Activated CD8-positive, alpha-beta memory T cell treated with anti-CD3 and anti-CD28 coated beads for 48 hours (primary cell): ENCODE results near the gene KRTAP13-1.

Source experiments
- DNase-seq, 3 experiments: peaks; one replicate each; pipeline ENCODE4 v3.0.0-alpha.2; 2020; ENCODE audit warnings: low read depth in 2 of 3, low spot score in 2 of 3

The KRTAP13-1 gene

GRCh38 chr21:30395731-30396130 is at the start of gene KRTAP13-1:
TSS of gene KRTAP13-1 (plus strand) at chr21:30396031. CDS start at chr21:30396087, 56 bp downstream.
- no peak for DNase-seq

GRCh38 chr21:30348506-30348905 is 47.3 kb upstream of the KRTAP13-1 start, which contains the start of gene KRTAP23-1:
TSS of gene KRTAP23-1 (minus strand) at chr21:30348606. CDS start at chr21:30348606, 0 bp downstream.
- DNase-seq, result no peak

- DNase-seq, result no peak
Observed at GRCh38 chr21:30349572-30349971, 46.3 kb upstream of the KRTAP13-1 start.

GRCh38 chr21:30351534-30351933 is 44.3 kb upstream of the KRTAP13-1 start:
- DNase-seq, result no peak

- no peak for DNase-seq
Observed at GRCh38 chr21:30354308-30355005, 41.4 kb upstream of the KRTAP13-1 start.

- DNase-seq, result no peak
Observed at GRCh38 chr21:30355906-30356305, 39.9 kb upstream of the KRTAP13-1 start.

GRCh38 chr21:30372139-30372770 is 23.6 kb upstream of the KRTAP13-1 start, which contains the start of gene KRTAP13-2:
TSS of gene KRTAP13-2 (minus strand) at chr21:30372271. CDS start at chr21:30372213, 58 bp downstream.
- DNase-seq, result no peak

- DNase-seq, result no peak
Observed at GRCh38 chr21:30382201-30382600, 13.6 kb upstream of the KRTAP13-1 start.

GRCh38 chr21:30391492-30392025 is 4.3 kb upstream of the KRTAP13-1 start:
- no peak for DNase-seq

- DNase-seq, result no peak
Observed at GRCh38 chr21:30408782-30409494, 13.1 kb downstream of the KRTAP13-1 start.

- no peak for DNase-seq
Observed at GRCh38 chr21:30415993-30416392, 20.2 kb downstream of the KRTAP13-1 start.

- no peak for DNase-seq
Observed at GRCh38 chr21:30425826-30426225, 30.0 kb downstream of the KRTAP13-1 start, which contains the start of gene KRTAP13-3. TSS of gene KRTAP13-3 (minus strand) at chr21:30425926. CDS start at chr21:30425912, 14 bp downstream.

GRCh38 chr21:30426731-30427130 is 30.9 kb downstream of the KRTAP13-1 start:
- DNase-seq, result no peak

GRCh38 chr21:30430170-30430655 is 34.4 kb downstream of the KRTAP13-1 start, which contains the start of gene KRTAP13-4:
TSS of gene KRTAP13-4 (plus strand) at chr21:30430220. CDS start at chr21:30430276, 56 bp downstream.
- no peak for DNase-seq

GRCh38 chr21:30434033-30434631 is 38.3 kb downstream of the KRTAP13-1 start:
- DNase-seq, result peak in 1 of 3 experiments; percentile 0

GRCh38 chr21:30437010-30437565 is 41.3 kb downstream of the KRTAP13-1 start:
- DNase-seq, result no peak

GRCh38 chr21:30439975-30440374 is 44.1 kb downstream of the KRTAP13-1 start, which contains the start of gene KRTAP15-1:
TSS of gene KRTAP15-1 (plus strand) at chr21:30440275. CDS start at chr21:30440328, 53 bp downstream.
- DNase-seq, result no peak

- DNase-seq, result no peak
Observed at GRCh38 chr21:30443226-30443625, 47.4 kb downstream of the KRTAP13-1 start.

- DNase-seq, result no peak
Observed at GRCh38 chr21:30444204-30444603, 48.4 kb downstream of the KRTAP13-1 start.
